Activated B cell treated with CpG ODN at 0.5 μM for 24 hours (primary cell): Measurements from ENCODE around the gene ADNP. TPM values are rescaled to one million over a fixed set of nuclear protein-coding genes. Genes with fewer than 3 reads are reported as not detected.

ENCODE experiments used
- ATAC-seq: fragments of 200-7000 bp; cut with Tn5 transposase; one replicate; pipeline ENCODE4 v1.10.0; 2021; ENCODE audit warnings: low read depth, mild to moderate bottlenecking, moderate library complexity
- CTCF ChIA-PET: fragments of 350-600 bp; sonication (Branson Sonifier 250); formaldehyde crosslinking; loops from one replicate; lab custom pipeline; 2021; ENCODE audit warnings: antibody characterized with exemption; lab: Charles Lee
- POLR2A ChIA-PET: fragments of 350-600 bp; sonication (Branson Sonifier 250); formaldehyde crosslinking; loops from one replicate; lab custom pipeline; 2021; ENCODE audit warnings: antibody characterized with exemption; lab: Charles Lee
- DNase-seq: peaks from one replicate; pipeline ENCODE4 v3.0.0; 2022
- H3K27ac Mint-ChIP-seq: one replicate; pipeline ENCODE4 v1.8.0; 2020; ENCODE audit warnings: mixed read lengths
- H3K27me3 Mint-ChIP-seq: one replicate; pipeline ENCODE4 v1.8.0; 2021; ENCODE audit warnings: mixed read lengths
- H3K36me3 Mint-ChIP-seq: one replicate; pipeline ENCODE4 v1.8.0; 2021; ENCODE audit warnings: low read depth, mixed read lengths
- H3K4me1 Mint-ChIP-seq: one replicate; pipeline ENCODE4 v1.8.0; 2021; ENCODE audit warnings: mixed read lengths
- H3K4me3 Mint-ChIP-seq: one replicate; pipeline ENCODE4 v1.8.0; 2020; ENCODE audit warnings: mild to moderate bottlenecking, mixed read lengths
- H3K9me3 Mint-ChIP-seq: one replicate; pipeline ENCODE4 v1.8.0; 2020; ENCODE audit warnings: mixed read lengths
- CTCF ChIP-seq: fragments of 200-600 bp; IDR thresholded peaks from one replicate; pipeline ENCODE4 v1.8.0; 2022; ENCODE audit warnings: antibody characterized with exemption, mild to moderate bottlenecking
- intact Hi-C: fragments of 100-400 bp; cut with micrococcal nuclease; formaldehyde crosslinking; loops from one replicate; pipeline ENCODE4 v1.15.1; 2024
- total RNA-seq: library from RNA; stranded (reverse); gene quantifications from 2 replicates; pipeline ENCODE4 v1.2.3, GENCODE V29; 2022

The ADNP gene
- total RNA-seq, 1 donor from 2014 or later: 99.3 TPM

GRCh38 chr20:50859161-50859560, 72.1 kb downstream of the ADNP start:
- Mint-ChIP-seq H3K27me3 (no peaks in the 10 kb centered on the region), H3K4me1 (peaks cover 26% of the 10 kb centered on the region), H3K27ac (peak overlapping the region; percentile 75), H3K36me3 (peaks cover 47% of the 10 kb centered on the region), H3K4me3 (peak overlapping the region; percentile 24), H3K9me3 (no peaks in the 10 kb centered on the region)
- peak; percentile 60 for ATAC-seq
- TF ChIP-seq CTCF: no peak
- ChIA-PET CTCF (no interaction called here), POLR2A (interaction anchor here (0.6 to 1.4 kb wide), 4 partner anchors 14 to 340 kb away, joined by 3 to 4 read pairs (median 4); no protein-coding TSS in a partner anchor)
- DNase-seq: no peak
- intact Hi-C loops: loop anchor here (2.0 kb wide), 1 partner anchor 14 kb away; no protein-coding TSS in a partner anchor

GRCh38 chr20:50858525-50858924, 72.7 kb downstream of the ADNP start:
- Mint-ChIP-seq H3K4me3 (no peak overlapping the region), H3K4me1 (peaks cover 26% of the 10 kb centered on the region), H3K27me3 (no peaks in the 10 kb centered on the region), H3K27ac (no peak overlapping the region), H3K9me3 (no peaks in the 10 kb centered on the region), H3K36me3 (peaks cover 42% of the 10 kb centered on the region)
- CTCF ChIA-PET: no interaction called here
- no peak for TF ChIP-seq CTCF
- no peak for DNase-seq
- POLR2A ChIA-PET: interaction anchor here (0.6 to 1.4 kb wide), 4 partner anchors 14 to 340 kb away, joined by 3 to 4 read pairs (median 4); no protein-coding TSS in a partner anchor
- intact Hi-C loops: loop anchor here (2.0 kb wide), 1 partner anchor 14 kb away; no protein-coding TSS in a partner anchor
- ATAC-seq: no peak

- Mint-ChIP-seq H3K27ac (no peak overlapping the region), H3K9me3 (no peaks in the 10 kb centered on the region), H3K4me1 (peaks cover 26% of the 10 kb centered on the region), H3K27me3 (no peaks in the 10 kb centered on the region), H3K36me3 (peaks cover 48% of the 10 kb centered on the region), H3K4me3 (no peak overlapping the region)
- TF ChIP-seq CTCF: no peak
- intact Hi-C loops: no loop called here
- ATAC-seq (no peak), DNase-seq (no peak)
- POLR2A ChIA-PET: no interaction called here
- CTCF ChIA-PET: no interaction called here
These were observed 73.9 kb downstream of the ADNP start for GRCh38 chr20:50857348-50857747.

GRCh38 chr20:50856475-50857041, 74.7 kb downstream of the ADNP start:
- Mint-ChIP-seq H3K4me3 (no peak overlapping the region), H3K9me3 (no peaks in the 10 kb centered on the region), H3K4me1 (peaks cover 24% of the 10 kb centered on the region), H3K36me3 (peaks cover 49% of the 10 kb centered on the region), H3K27ac (no peak overlapping the region), H3K27me3 (no peaks in the 10 kb centered on the region)
- CTCF ChIA-PET: no interaction called here
- no peak for TF ChIP-seq CTCF
- ATAC-seq (no peak), DNase-seq (no peak)
- intact Hi-C loops: no loop called here
- POLR2A ChIA-PET: no interaction called here

- DNase-seq (no peak), ATAC-seq (no peak)
- peaks cover 24% of the 10 kb centered on the region for H3K4me1 Mint-ChIP-seq
- no peaks in the 10 kb centered on the region for H3K9me3 Mint-ChIP-seq
- intact Hi-C loops: no loop called here
- no peak for TF ChIP-seq CTCF
- peaks cover 51% of the 10 kb centered on the region for H3K36me3 Mint-ChIP-seq
- no peak overlapping the region for H3K27ac Mint-ChIP-seq
- H3K27me3 Mint-ChIP-seq: no peaks in the 10 kb centered on the region
- ChIA-PET POLR2A (no interaction called here), CTCF (no interaction called here)
- H3K4me3 Mint-ChIP-seq: no peak overlapping the region
These were observed 75.5 kb downstream of the ADNP start for GRCh38 chr20:50855498-50856474.
